ENCODE data around the gene DENND2C.

Gene DENND2C

DNA sequence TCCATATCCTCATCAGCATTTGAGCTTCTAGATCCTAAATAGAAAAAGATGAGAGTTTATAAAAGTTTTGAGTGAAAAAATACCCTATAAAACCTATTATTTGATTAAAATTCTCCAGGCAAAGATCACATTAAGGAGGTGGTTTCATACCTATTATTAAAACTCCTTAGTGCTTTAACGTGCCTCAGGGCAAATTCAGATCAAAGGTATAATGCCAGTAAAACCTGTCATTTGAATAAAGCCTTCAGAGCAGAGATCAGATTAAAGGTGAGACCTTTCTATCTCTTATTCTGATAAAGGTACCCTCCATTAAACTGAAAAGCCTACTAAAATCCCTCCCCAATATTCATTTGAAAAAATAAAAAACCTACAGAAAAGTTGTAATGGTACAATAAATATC lies 124.5 kb downstream of the DENND2C start:
- DNase-seq (ENCODE audit: extremely low read depth, low read depth): no peak
- H3K4me3 ChIP-seq (replicated peaks; ENCODE audit: low read depth, low read length): no peak overlapping the region
- TF ChIP-seq CTCF (IDR thresholded peaks at IDR 0.05; ENCODE audit: low read depth, low read length, missing control alignments): no peak

GRCh38 chr1:114540821-114541220 lies 129.0 kb downstream of the DENND2C start:
- TF ChIP-seq CTCF (IDR thresholded peaks at IDR 0.05; ENCODE audit: low read depth, low read length, missing control alignments): no peak
- no peak overlapping the region for H3K4me3 ChIP-seq (replicated peaks; ENCODE audit: low read depth, low read length)
- no peak for DNase-seq (ENCODE audit: extremely low read depth, low read depth)

GRCh38 chr1:114540272-114540671 lies 129.6 kb downstream of the DENND2C start:
- TF ChIP-seq CTCF (IDR thresholded peaks at IDR 0.05; ENCODE audit: low read depth, low read length, missing control alignments): no peak
- no peak for DNase-seq (ENCODE audit: extremely low read depth, low read depth)
- no peak overlapping the region for H3K4me3 ChIP-seq (replicated peaks; ENCODE audit: low read depth, low read length)

- no peak overlapping the region for H3K4me3 ChIP-seq (replicated peaks; ENCODE audit: low read depth, low read length)
- no peak for DNase-seq (ENCODE audit: extremely low read depth, low read depth)
- no peak for TF ChIP-seq CTCF (IDR thresholded peaks at IDR 0.05; ENCODE audit: low read depth, low read length, missing control alignments)
These were observed 133.8 kb downstream of the DENND2C start for GRCh38 chr1:114536043-114536442.

DNA sequence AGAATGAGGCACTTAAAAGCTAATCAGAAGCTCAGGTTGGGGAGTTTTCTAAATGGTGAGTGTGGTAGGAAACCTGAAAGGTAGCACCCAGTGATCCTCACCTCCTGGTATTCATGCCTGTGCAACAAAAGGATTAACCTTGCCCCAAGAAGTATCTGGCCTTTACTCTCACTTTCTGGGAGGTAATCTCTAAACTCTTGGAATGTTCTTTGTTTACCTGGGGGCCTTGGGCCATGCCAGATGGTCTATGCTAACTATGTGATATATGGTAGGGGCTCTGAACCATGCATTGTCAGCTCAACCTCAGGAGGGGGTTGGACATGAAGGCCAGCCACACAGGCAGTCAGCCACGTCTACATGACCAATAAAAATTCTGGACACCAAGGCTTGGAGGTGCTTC lies 134.4 kb downstream of the DENND2C start:
- no peak for DNase-seq (ENCODE audit: extremely low read depth, low read depth)
- TF ChIP-seq CTCF (IDR thresholded peaks at IDR 0.05; ENCODE audit: low read depth, low read length, missing control alignments): no peak
- no peak overlapping the region for H3K4me3 ChIP-seq (replicated peaks; ENCODE audit: low read depth, low read length)

All from HFF-Myc (cell line).